AG08396 (cell line): Measurements from ENCODE around the gene GCM1.
A peak's percentile ranks its signal among the peaks of the same experiment; 100 is the strongest.
"Not testable (repeated sequence)": the region's sequence is repeated elsewhere in the genome, so short reads cannot be mapped to it uniquely, and the experiment has no call there.

Experiments
- DNase-seq: peaks from one replicate; pipeline ENCODE4 v3.0.0; 2012; ENCODE audit warnings: low spot score, mixed read lengths

Gene GCM1, protein sequence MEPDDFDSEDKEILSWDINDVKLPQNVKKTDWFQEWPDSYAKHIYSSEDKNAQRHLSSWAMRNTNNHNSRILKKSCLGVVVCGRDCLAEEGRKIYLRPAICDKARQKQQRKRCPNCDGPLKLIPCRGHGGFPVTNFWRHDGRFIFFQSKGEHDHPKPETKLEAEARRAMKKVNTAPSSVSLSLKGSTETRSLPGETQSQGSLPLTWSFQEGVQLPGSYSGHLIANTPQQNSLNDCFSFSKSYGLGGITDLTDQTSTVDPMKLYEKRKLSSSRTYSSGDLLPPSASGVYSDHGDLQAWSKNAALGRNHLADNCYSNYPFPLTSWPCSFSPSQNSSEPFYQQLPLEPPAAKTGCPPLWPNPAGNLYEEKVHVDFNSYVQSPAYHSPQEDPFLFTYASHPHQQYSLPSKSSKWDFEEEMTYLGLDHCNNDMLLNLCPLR

DNA sequence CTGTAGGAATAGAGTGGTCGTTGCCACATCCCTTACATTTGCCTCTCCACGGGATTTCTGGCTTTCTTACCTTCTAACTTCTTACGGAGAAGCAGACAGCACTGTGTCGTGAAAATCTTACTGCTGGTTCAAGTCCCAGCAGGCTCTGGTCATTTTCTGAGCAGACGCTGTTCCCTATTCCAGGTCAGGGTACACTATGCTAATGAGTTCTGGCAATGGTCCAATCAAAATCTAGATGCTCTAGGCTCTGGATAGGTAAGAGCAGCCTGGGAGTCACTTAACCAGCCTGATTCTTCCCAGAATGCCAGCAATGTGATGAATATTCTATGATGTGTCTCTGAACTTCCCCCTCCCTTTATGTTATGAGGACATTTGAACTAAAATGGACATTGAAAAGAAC, at the start of gene GCM1:
Gene GCM1, minus strand, starts transcription at position 158 of the 400 bp plus-strand sequence. CDS start 3,209 bp downstream, outside the sequence.
- DNase-seq, result no peak

DNA sequence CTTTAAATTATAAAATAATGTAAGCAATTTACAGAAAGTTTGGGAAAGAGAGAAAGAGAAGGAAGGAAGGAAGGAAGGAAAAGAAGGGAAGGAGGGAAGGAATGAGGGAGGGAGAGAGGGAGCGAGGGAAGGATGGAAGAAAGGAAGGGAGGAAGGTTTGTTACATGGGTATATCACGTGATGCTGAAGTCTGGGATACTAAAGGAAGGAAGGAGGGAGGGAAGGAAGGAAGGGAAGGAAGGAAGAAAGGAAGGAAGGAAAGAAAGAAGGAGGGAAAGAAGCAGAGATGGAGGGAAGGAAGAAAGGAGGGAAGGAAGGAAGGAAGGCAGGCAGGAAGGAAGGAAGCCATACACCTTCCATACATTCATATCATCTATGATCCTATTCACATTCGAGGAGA, 48.9 kb upstream of the GCM1 start:
- DNase-seq, result no peak

DNA sequence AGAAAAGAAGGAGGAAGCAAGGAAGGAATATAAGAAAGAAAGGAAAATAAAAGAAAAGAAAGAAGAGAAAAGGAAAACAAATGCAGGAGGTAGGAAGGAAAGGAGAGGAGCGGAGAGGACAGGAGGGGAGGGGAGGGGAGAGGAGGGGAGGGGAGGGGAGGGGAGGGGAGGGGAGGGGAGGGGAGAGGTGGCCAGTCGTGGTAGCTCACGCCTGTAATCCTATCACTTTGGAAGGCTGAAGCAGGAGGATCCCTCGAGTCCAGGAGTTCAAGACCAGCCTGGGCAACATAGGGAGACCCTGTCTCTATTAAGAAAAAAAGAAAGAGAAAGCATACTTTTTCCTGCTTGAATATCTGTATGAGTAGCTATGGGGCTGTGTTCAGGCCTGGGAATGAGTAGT, 46.4 kb upstream of the GCM1 start:
- DNase-seq, result no peak

DNA sequence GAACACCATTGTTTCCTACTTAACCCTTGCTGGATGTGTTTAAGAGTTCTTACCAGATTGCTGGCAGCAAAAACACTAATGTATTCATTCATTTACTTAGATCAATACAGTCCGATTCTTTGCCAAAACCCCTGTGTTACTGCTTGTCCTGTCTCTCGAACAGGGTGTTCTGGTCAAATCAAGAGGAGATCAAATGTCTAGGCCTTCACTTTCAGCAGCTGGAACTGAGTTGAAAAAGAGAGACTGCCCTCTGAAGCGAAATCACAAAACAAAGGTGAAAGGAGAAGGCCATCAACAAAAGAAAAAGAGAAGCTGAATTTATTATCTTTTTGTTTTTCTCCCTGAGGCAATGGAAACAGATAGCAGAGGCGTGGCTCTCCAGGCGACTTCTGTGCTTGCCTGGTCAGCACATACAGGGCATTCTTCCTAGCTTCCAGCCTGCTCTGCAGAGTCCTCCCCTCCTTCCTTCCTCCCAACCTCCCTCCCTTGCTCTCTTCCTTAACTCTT, 44.1 kb upstream of the GCM1 start:
- peak; percentile 21 for DNase-seq

DNA sequence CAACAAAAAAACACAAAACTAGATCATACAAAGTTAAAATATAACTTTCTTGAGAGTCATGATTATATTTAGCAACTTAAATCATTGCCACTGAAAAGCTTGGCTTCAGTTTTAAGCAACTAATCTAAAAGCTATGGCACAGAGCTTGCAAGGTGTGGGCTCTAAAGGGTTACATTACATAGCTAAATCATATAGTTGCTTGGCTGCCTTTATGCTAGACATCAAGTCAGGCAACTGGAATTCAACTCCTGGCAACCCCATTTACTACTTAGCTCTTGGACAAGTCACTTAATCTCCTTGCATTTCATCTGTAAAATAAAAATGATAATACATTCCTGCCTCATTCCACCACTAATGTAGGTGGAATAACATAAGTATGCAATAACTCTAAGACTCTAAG, 40.9 kb upstream of the GCM1 start:
- peak; percentile 21 for DNase-seq

DNA sequence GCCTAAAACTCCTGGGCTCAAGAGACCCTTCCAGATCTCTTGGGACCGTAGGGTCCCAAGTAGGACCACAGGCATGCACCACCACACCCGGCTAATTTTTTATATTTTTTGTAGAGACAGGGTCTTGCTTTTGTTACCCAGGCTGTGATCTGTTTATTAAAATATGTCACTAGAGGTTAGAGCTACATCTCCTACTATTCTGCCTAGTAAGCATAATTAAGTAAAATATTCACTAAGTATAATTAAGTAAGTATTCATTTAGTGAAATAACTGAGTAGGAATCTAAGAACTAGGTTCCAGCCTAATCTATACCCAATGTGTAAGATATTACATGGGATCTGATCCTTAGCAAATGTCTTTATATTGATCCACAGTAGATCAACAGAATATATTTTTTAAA, 40.2 kb upstream of the GCM1 start:
- DNase-seq, result no peak

DNA sequence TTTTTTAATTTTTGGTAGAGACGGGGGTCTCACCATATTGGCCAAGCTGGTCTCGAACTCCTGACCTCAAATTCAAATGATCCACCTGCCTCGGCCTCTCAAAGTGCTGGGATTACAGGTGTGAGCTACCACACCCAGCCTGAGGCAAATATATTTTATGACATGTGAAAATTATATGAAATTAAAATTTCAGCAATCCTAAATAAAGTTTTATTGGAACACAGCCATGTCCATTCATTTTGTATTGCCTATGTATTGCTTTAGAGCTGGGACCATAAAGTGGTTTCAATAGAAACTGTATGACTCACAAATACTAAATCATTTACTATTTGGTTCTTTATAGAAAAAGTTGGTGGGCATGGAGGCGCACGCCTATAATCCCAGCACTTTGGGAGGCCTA, 32.0 kb upstream of the GCM1 start:
- DNase-seq, result no peak

DNA sequence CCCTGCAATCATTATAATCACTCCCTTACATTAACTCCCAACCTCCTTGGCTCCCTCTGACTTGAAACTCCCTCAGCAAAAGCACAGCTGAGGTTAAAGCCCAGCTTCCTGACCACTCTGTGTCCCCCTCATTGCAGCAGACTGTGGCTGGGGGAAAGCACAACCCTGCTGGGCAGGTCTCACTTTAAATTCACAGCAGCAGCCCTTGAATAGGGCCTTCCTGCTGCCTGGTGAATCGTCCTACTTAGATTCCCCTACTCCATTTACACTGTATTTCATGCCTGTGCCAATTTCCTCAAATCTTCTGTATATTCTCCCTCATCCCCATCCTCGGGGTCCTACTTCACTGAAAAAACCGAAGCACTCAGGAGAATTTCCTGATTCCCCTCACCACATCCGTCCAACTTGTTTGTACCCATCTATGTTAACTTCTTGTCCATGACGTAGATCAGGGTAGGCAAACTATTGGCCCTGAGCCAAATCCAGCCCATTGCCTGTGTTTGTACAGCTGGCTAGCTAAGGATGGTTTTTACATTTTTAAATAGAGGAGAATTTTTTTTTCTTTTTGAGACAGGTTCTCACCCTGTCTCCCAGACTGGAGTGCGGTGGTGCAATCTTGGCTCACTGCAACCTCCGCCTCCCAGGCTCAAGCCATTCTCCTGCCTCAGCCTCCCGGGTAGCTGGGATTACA, 31.5 kb upstream of the GCM1 start:
- no peak for DNase-seq

DNA sequence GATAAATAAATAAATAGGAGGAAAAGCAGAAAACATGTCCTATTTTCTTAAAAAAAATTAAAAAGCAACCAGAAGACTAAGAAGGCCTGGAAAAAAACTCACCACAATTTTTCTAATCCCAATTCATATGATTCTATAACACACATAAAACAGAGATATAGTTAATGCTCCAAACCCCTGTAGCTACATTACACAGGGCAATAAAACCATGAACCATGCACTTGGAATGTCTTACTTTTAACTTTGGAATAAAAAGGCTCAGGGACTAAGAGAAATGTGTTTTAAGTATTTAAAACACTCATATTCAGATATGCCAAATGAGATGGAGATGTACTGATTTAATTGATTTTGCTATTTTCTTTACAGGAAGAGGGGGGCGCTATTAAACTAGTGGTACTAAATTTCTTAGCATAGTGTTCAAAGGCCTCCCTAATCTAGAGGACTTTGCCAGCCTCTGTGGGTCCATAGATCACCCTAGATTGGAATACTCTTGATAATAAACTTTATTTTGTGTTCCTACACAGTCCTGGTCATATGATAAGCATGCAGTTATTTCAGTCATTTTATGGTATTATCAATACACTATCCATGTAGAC, 30.3 kb upstream of the GCM1 start:
- DNase-seq, result no peak

DNA sequence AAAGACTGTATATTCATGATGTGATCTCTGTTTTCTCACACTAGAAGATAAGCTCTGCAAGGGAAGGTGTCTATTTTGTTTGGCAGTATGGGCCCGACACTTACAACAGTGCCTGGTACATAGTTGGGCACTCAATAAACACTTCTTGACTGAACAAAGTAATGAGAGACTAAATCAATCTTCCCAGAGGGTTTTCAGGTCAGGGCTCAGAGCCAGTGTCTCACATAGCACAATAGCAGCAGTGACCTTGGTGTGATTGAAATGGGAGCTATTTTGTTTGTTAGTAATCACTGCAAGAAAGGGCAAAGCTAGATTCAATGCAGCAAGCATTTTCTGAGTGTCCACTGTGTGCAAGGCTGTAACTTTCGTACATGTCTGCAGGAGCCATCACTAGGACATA, 26.4 kb upstream of the GCM1 start:
- DNase-seq, result no peak

DNA sequence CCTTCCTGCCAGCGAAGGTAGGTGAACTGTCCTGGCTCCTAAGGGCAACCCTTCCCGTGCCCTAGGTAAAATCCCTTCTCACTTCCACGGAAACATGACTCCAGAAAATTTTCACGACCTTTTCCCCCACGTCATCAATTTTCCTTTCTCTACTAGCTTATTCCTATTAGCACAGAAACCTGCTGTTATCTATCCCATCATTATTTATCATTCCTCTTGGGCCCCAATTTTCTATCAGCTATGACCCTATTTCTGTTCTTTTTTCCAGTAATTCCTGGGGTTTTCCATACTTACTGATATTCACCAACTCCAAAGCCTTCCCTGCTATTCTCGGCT, 23.8 kb upstream of the GCM1 start:
- no peak for DNase-seq

DNA sequence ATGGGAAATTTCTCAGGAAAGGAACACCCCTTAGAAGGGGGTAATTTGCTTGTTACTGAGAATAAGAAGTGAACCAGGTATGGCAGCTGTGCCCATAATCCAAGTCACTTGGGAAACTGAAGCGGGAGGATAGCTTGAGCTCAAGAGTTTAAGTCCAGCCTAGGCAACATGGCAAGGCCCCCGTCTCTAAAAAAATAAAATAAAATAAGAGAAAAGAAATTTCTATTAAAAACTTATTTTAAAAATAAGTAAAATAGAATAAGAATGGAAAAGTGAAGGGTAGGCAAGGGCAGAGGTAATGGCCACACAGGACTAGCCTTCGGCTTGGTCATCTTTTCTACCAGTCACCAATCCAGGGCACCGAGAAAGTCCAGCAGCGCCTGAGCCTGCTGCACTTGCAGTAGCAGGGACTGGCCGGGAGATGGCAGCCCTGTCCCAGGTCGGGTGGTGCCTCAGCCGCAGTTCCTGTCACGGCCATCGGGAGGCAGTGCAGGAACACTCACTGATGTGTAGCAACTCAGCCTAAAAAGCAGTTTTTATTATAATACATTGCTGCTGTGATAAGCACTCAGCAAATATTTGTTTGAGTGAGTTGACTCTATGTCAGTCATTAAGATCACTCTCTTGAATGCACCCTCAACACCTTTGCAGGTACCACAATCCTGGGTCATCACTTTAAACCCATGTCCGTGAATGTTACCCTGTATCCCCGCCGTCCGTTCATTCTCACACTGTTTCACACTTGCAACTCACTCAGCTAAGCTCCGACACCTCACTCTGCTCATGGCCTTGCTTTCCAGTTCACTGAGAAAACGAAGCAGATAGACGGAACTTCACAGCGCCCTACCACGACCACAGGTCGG, 23.2 kb upstream of the GCM1 start:
- DNase-seq, result peak; percentile 86

DNA sequence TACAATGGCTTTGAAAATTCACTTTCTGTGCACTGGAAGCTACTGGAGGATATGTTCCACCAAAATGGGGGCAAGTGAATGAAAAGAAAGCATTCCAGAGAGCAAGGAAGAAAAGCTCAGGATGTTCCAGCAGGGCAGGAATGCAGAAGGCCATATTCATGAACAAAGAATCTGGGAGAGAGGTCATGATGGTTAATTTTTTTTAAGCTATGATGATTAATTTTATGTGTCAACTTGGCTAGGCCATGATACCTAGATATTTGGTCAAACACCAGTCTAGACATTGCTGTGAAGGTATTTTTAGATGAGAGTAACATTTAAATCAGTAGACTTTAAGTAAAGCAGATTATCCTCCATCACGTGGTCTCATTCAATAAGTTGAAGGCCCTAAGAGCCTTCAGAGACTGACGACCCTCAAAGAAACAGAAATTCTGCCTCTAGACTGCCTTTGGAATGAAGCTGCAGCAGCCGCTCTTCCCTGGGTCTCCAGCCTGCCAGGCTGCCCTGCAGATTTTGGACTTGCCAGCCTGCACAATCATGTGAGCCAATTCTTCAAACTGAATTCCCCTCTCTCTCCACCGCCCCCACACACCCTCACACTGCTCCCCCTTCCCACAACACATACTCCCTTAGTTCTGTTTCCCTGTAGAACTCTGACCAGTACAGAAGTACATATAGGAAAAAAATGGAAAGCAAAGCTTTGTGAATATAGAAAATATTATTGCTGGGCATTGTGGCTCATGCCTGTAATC, 20.1 kb upstream of the GCM1 start:
- peak; percentile 21 for DNase-seq

DNA sequence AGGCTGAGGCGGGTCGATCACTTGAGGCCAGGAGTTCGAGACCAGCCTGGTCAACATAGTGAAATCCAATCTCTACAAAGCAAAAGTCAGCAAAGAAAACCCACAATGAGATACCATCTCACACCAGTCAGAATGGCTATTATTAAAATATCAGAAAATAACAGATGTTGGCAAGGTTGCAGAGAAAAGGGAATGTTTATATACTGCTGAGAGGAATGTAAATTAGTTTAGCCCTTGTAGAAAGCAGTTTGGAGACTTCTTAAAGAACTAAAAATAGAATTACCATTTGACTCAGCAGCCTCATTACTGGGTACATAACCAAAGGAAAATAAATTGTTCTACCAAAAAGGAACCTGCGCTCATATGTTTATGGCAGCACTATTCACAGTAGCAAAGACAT, 16.7 kb upstream of the GCM1 start:
- no peak for DNase-seq

DNA sequence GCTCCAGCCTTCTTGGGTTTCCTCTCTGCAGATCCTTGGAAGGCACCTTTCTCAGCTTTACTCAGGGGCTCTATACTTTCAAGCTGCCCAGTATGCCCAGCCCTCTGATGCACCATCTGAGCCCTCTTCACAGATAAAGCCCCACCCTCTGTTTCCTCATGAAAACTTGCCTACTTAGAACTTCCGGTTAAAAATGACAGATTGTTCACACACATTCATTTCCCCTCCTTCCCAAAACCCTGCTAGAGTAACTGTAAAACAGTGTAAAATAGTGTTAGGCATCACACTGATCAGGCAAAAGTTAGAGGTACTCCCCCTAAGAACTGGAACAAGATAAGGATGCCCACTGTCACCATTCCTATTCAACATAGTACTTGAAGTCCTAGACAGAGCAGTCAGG, 14.0 kb upstream of the GCM1 start:
- DNase-seq, result no peak

DNA sequence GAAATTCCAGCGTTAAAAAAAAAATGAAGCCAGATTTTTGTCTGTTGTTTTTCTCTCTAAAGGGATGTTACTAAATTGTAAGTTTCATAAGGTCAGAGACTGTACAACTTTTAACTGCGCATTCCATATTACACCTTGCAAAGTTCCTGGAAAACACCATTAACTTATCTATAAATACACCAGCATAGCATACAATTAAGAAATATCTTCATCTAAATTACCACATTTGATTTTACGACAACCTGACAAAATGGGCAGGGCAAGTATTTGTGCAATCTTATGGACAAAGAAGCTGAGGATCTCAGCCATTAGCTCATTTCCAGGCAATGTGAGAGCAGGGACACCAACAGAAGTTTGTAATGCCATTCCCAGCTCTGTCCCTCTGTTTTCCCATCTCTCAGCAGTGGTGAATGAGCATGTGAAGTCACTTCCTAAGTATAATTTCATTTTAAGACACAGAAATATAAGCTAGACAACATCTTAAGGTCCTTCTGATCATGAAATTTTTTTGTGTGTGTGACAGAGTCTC, 12.9 kb upstream of the GCM1 start:
- DNase-seq, result no peak

DNA sequence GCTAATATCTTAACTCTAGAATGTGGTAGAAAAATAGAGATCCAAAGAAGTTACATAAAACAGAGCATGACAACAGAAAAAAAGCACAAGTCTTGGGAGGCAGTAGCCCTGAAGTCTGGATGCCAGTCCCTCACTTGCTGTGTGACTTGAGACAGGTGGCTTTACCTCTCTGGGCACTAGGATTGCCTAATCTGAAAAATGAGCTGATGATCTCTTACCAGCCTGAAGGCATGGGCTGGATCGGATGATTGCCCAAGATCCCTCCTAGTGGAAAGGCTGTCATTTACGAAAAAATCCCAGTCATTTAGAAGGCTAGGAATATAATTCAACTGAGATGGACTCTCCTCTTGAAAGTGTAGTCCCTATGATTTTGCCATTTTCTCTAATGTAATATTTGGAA, 10.9 kb upstream of the GCM1 start:
- DNase-seq, result peak; percentile 28

DNA sequence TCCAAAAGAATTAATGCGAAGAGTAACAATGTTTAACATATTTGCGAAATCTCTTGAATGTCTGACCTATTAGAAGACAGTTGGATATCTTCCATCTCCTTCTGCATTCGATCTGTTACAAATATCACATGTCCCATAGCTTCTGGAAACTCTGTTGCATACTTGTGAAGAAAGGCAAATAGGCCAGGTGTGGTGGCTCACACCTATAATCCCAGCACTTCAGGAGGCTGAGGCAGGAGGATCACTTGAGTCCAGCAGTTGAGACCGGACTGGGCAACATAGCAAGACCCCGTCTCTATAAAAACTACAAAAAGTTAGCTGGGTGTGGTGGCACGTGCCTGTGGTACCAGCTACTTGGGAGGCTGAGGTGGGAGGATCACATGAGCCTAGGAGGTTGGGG, 9.4 kb upstream of the GCM1 start:
- DNase-seq, result not testable (repeated sequence)

DNA sequence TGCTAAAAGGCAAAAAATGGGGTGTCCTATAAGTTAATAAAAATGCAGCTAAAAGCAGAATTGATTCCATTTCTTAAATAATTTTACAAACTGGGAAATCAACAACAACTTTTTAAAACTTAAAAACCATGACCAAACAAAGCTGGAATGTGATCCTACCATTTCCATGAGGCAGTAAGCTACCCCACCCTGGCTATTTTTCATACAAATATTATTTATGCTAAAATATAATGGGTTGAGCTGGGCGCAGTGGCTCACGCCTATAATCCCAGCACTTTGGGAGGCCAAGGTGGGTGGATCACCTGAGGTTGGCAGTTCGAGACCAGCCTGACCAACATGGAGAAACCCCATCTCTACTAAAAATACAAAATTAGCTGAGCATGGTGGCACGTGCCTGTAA, 6.6 kb upstream of the GCM1 start:
- DNase-seq, result not testable (repeated sequence)

DNA sequence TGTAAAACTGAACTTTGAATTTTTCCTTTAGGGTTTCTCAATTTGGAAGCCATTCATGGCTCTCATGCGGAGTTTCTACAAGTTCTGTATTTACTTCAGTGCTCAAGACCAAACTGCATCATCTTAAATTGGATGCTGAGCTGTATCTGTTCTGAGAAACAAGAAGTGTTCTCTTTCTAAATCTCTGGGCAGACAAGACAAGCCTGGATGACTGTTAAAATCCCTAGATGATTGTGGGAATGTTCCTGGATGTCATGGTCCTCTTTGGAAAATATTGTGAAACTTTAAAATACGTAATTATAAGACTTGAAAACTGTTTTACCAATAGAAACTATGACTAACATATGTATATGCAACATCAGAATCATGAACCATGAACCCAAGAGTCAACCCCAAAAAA, 6.2 kb upstream of the GCM1 start:
- no peak for DNase-seq

DNA sequence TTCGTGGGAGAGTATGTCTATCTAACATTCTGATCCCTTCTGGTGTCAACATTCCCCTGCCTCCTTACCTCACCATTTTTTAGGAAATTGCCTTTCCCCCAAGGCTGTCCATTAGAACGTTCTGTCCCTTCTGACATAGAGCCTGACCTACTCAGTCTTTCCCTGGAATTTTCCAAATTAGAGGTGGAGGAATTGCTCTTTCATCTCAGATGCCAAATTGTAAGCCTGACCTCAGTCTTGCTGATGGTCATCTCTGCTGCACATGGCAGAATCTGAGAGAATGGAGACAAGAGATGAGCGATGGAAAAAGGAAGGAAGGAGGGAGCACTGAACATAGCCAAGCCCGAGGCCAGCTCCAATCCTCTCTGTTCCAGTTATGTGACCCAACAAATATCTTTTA, 5.4 kb upstream of the GCM1 start:
- DNase-seq, result no peak
